ENCODE measurements around the gene COL8A2.
A peak's percentile ranks its signal among the peaks of the same experiment; 100 is the strongest.

Gene COL8A2

DNA sequence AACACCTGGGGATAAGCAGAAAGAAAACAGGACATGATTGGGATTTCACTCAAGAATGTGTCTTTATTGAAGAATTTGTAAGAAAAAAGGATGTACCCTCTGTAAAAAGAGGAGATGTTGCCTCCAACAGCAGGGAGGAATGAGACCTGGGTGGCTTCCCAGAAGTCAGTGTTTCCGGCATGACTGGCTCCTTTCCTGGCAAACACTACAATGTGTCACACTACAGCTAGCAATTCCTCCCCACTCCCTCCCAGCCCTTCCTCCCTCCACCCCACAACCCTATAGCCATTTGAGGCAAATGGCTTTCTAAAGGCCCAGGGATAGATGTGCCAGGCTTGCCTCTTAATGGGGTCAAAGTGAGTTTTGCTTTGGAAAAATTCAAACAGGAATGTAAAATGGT is 11.5 kb upstream of the COL8A2 start:
- DNase-seq (ENCODE audit: low read depth), result peak; percentile 90

DNA sequence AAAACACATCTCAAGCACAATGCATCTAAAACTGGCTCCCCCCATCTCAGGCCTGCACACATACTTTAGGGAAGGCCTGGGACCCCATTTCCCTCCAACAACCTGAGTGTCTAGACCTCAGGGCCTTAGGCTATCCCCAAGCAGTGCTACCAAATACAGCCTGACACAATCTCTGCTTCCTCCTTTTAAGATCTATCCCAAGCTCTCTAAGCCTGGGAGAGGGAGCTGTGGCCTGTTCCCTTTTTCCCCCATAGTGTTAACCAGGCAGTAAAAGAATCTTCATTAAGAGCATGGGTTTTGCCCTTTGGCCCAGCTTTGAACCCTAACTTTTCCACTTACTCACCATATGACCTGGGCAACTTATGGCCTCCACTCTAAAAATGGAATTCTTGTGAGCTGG is 10.8 kb upstream of the COL8A2 start:
- DNase-seq (ENCODE audit: low read depth), result no peak

DNA sequence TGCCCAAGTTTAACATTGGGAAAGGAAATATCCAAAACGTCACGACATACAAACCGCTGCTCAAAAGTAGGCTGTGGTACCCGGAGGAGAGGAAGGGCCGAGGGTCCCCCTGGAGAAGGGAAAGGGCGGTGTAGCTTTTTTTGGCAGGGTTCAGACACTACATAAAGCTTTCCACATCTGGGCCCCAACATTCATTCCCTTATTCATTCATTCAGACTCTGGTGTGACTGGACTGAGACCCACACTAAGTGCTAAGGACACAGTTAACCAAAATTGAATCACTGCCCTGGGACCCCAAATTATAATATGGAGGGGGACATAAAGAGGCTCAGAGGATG is 10.3 kb upstream of the COL8A2 start:
- peak; percentile 49 for DNase-seq (ENCODE audit: low read depth)

DNA sequence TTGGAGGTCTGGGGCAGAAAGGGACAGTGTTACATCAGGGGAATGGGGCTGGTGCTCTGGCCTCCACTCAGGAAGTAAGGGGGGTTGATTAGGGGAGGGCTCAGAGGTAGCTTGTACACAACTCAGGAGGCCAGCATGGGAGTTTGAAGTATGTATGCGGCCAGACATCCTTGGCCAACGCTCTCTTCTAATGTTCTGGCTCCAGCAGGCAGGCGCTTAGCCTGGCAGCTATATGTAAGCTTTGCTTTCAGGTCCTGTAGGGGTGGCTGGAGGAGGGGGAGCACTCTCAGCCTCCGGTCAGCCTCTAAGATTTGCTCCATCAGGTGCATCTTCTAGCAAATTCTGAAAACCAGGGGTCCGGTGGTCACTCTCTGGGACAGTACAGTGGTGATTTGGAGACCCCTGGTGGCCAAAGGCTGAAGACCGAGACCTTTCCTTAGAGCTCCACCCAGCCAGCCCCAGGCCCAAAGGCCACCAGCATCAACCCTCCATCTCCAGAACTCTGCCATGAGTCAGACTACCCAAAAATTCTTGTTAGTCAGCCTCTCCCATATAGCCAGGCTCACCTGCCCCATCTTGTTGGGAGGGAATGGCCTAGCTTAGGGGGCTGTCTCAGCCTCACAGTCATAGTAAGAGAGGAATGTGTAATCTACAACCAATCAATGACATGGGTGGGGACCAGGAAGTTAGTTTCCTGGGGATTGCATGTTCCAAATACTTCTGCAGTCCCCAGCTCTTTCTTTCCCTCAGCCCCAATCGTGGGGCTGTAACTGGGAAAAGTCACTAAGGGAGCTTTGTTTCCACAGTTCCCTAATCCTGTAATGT is 9.7 kb upstream of the COL8A2 start:
- DNase-seq (ENCODE audit: low read depth), result peak; percentile 36

DNA sequence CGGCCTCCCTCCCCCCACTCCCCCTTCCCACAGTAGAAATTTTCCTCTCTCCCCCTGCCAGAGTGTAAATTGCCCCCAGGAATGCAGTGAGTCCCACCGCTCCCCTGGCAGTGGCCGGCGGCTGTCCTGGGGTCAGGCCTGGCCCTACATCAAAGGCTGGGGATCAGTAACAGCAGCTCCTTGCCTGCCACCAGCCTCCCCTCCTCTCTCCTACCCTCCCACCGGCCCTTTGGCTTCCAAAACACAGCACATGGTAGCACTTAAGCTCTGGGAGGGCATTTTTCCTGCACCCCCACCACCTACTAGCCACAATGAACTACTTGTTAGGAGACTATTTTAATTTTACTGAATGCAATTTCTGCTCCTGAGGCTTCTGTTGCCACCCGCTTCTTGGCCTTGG is 9.0 kb upstream of the COL8A2 start:
- no peak for DNase-seq (ENCODE audit: low read depth)

DNA sequence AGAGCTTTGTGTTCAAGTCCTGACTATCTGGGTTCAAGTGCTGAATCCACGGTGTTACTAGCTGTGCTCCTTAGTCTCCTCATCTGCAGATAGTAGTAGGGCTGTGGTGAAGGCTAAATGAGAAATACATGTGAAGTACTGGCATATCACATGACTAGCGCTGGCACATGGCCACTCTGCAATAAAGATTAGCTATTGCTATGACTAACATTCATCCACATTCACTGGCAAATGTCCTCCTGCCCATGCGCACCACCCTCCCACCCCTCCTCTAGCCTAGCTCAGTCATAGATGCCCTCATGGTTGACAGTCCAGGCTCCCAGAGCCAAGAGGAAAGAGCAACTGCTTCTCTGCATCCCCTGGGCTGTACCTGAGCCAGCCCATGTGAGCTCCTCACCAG is 8.5 kb upstream of the COL8A2 start:
- peak; percentile 98 for DNase-seq (ENCODE audit: low read depth)

DNA sequence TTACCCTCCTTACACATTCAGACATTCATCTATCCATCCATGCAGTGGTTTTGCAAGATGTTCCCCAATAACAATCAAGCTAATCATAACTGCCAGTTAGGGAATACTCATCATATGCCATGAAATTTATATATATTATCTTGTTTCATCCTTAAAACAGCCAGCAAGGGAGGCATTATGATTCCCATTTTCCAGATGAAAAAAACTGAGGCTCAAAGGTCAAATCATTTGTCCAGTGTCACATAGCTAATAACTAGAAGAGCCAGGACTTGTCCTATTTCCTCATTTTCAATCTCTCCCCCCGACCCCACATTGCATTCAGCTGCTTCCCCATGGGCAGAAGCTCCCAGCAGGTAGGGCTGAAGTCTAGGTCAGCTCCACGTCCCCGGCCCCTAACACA is 7.0 kb upstream of the COL8A2 start:
- no peak for DNase-seq (ENCODE audit: low read depth)

DNA sequence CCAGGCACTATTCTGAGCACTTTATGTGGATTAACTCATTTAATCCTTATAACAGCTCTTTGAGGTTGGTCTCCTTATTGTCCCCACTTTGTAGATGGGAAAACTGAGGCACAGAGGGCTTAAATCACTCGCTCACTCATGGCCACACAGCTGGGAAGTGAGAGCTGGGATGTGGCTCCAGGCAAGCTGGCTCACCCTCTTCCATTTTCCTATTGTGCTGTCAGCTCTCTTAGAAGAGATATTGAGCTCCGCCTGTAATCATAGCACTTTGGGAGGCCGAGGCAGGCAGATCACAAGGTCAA is 3.8 kb upstream of the COL8A2 start:
- no peak for DNase-seq (ENCODE audit: low read depth)

DNA sequence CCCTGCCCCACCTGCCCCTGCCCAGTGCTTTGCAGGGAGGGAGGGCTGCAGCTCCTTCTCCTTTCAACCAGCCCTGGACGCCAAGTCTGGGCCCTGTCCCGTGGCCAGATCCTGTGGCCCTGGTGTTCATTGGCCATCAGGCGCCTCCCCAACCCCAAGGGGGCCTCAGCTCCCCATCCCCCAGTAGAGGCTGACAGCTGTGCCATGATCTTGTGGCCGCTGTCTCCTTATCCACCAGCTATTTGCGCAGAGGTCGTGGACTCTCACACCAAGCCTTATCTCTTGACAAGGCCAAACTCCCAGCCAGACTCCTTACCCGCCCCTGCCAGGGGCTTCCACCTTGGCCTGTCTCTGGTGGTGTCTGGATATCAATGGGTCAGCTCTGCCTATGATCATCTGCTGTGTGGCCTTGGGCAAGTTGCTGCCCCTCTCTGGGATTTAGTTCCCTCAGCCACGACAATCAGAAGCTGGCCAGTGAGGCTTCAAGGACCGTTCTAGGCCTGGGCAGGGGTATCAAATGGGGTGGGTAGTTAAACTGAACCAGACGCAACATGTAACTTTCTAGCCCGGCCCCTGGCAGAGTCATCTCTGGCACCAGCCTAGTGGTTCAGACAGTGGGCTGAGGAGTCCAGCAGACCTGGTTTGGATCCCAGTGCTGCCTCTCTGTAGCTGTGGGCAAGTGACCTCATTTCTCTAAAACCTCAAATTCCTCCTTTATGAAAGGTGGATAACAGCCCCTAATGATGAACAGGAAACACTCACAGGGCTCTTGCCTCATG is 3.3 kb upstream of the COL8A2 start:
- no peak for DNase-seq (ENCODE audit: low read depth)

DNA sequence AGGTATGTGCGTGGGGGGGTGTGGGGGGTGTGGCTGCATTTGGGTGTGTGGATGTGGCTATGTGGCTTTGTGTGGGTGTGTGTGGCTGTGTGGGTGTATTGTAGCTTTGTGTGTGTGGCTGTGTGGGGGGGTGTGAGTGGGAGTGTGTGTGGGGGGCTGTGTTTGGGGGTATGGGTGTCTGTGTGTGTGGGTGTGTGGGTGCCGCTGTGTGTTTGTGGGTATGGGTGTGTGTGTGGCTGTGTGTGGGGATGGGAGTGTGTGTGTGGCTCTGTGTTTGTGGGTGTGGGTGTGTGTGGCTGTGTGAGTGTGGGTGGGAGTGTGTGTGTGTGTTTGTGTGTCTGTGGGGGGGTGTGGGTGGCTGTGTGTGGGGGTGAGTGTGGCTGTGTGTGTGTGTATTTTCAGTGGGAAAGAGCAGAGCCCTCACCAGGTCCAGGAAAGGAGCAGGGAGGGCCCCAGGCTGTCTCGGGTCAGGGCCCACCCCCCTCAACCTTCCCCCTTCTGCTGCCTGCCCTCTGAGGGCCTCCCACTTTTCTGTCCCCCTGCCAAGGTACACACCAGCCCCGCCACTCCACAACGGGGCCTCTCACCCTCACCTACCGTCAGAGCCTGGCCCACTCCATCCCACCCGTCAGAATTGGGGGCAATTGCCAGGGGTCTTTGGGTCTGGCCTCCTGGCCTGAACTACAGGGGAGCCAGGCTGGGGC is 1.9 kb upstream of the COL8A2 start:
- DNase-seq (ENCODE audit: low read depth), result no peak

DNA sequence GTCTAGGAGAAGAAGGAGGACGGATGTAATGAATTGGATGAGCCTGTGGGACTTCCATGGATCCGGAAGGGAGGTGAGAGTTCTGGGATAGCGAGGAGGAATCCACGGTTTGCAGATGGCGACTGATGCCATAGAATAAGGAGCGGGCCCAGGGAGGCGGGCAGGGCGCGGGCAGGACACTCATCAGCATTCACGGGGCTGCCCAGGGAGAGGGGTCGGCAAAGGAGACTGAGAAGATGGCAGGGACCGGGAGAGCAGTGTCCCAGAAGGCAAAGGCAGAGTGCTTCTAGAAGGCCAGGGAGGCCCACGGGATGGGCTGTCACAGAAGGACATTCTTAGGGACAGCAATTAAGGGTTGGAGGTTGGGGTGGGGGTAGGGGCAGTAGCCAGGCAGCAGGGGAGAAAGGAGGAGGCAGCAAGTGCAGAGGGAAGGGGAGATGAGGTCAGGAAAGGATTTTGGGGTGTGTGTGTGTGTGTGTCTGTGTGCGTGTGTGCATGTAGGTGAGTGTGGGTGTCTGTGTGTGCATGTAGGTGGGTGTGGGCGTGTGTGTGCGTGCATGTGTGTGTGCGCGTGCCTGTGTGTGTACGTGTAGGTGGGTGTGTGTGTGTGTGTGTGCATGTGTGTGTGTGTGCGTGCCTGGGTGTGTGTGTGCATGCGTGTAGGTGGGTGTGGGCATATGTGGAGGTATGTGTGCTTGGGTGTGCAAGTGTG is 1.1 kb upstream of the COL8A2 start:
- DNase-seq (ENCODE audit: low read depth), result no peak

DNA sequence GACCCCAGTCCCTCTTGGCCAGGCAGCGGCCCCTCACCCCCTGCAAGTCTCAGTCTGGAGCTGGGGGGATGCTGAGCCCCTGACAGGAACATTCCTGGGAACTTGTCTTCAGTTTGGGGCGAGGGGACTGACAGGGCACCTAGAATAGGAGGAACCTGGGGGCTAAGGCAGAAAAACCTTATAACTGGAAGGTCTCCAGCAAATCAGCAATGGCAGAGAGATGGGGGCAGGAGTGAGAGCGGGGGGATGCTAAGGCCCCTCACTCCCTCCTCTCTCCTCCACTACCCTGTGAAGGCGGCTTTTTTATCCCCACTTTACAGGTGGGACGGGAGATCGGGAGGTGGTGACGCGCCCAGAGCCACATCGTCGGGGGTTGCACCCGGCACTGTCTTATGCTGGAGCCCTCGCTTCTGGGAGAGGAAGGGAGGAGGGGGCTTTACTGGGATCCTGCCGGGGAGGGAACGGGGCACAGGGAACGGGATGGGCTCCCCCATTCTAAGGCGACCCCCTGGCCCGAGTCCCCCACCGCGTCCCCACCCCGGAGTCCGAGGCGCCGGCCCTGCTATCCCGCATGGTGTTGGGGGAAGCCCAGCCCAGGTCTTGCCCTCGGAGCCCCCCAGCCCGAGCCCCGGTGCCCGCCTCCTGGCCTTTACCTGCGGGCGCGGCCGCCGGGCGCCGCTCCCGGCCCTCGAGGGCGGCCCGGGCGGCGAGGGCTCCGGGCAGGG is 456 bp downstream of the COL8A2 start:
- no peak for DNase-seq (ENCODE audit: low read depth)

DNA sequence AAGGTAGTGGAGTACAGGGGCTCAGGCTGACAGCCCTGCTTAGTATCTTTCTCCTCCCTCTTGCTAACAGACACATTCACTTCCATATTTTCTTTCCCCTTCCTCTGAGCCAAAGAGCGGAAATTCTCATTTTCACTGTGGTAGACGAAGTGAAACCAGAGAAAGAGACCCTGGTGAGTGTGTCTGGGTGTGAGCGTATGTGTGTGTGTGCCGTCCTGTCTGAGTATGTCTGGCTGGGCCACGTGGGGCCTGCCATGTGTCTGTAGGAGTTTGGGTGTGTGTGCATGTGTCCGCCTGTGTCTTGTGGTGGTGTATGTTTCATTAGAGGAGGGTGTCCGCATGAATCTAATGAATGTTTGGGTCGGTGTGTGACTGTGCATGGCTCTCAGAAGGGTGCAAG is 1.7 kb downstream of the COL8A2 start:
- no peak for DNase-seq (ENCODE audit: low read depth)

DNA sequence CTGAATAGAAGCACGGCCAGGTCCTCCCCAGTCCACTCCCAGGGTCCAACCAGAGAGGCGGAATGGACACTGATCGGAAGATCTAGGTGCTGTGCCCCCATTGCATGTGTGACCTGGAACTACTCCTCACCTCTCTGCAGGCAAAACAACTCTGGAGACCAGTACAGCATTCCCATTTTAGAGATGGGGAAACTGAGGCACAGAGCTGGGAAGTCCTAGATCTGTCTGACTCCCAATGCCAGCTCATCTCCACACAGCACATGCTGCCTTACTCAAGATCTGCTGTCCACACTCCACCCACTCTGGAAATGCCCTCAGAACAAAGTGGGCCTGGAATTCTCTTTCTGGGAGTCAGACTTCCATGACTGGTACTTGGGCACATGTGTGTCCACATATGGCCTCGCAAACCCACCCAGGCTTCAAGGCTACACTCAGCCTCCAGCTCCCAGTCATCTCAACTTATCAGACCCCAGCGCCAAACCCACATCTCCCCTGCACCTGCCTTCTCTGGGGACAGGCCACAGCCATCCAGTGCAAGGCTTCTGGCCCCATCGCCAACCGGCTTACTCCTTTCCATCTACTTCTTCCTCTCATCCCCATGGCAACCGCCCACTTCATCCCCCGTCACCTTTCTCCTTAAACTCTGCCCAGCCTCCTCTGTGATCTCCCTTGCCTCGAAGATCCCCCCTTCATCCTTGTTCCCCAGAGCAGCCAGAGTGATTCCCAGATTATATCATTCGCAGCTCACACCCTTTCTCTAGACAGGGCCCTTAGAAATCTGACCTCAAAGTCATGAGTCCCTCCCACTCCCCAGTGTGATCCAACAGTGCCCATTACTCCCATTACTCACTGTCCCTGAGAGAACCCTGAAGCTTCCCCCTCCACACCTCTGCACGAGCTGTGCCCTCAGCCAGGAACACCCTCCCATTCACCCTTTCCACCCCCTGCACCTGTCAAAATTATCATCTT is 2.7 kb downstream of the COL8A2 start:
- no peak for DNase-seq (ENCODE audit: low read depth)

DNA sequence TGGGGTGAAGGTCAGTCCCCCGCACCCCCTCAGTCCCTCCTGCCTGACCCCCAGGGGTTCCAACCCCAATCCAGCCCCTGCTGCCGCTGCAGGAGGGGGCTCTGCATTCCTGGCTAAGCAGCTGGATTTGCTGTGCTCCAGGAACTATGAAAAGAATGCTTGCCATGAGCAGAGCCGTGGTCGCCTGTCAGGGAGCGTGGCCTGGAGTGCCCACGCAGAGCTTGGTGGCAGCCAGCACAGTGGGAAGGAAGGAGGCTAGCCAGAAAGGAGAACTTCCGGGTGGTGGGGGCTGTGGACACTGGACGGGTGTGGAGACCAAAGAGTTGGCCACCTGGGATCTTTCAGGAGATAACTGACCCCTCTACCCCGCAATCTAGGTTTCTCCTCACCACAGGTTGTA is 5.6 kb downstream of the COL8A2 start:
- DNase-seq (ENCODE audit: low read depth), result no peak

DNA sequence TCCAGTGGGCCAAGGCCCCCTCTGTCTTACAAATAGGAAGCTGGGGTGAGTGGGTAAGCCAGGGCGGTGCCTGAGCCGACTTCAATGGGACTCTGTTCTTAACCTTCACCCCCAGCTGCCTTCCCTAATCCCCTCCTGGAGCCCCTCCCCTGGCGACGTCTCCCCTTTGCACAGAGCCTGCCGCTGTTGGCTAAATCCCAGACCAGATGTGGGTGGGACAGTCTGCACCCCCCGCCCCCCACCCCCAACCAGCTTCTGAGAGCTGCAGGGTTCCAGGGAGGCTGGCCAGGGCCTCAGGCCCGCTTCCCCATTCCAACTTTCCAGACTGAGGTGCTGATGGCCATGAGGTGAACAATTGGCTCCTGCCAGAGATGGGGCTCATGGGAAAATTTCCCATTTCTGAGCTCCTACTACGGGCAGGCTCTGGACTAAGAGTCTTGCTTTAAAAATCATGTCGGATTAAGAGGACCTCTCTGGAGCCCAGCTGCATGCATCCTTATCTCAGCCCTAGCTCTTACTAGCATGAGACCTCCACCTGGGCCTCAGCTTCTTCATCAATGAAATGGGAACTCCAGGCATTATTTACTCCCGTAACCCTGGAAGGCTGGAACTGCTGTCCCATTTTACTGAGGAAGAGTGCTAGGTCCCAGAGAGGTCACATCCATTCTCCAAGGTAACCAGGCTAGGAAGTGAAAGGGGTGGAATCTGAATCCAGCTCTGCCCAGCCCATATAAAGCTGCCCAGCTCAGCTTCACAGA is 6.4 kb downstream of the COL8A2 start:
- DNase-seq (ENCODE audit: low read depth), result no peak

DNA sequence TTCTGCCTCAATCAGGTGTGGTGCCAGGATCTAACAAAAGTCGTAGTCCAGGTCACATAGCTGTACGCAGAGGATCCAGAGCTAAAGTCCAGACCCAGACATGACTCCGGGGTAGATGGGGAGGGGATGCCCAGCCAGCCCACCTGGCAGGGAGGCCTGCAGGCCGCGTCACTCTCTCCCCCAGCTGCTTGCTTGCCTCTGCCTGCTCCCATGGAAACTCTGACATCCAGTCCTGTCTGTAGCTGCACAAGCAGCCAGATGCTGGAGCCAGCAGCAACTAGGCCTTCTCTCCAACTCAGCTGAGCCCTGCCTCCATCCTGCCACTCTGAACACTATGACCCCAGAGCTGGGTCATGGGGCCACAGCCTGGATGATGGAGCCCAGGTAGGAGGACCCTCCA is 8.1 kb downstream of the COL8A2 start:
- DNase-seq (ENCODE audit: low read depth), result no peak

DNA sequence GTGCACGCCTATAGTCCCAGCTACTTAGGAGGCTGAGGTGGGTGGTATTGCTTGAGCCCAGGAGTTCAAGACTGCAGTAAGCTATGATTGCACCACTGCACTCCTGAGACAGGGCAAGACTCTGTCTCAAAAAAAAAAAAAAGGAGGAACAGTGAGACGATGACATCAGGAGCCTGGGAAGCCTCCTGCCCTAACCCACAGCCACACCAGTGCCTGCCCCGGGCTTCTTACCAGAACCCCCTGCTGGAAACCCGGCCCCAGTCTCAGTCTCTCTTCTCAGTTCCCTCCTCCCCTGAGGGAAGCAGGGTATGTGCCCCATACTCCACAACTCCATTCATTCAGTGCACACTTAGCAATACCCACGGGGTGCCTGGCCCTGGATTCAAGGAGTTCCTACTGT is 9.1 kb downstream of the COL8A2 start:
- no peak for DNase-seq (ENCODE audit: low read depth)

DNA sequence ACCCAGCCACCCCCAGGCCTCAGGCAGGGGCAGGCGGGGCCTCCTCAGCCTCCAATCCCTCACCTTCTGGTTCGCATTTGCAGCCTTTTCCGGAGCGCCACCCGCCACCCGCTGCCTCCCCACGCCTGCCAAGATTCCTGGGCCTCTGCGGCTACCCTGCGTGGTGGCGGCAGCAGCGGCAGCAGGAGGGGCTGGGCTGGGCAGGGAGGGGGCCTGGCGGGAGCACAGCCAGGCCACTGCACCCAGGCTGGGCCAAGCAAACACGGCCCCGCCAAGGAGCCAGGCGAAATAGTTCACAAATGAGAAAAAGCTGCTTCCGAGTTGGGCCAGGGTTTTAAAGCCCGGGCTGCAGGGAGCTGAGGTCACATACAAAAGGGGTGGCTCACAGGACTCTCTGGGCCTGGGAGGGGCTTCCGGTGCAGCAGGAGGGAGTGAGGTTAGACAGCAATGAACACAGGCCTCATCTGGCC is 9.8 kb downstream of the COL8A2 start:
- no peak for DNase-seq (ENCODE audit: low read depth)

DNA sequence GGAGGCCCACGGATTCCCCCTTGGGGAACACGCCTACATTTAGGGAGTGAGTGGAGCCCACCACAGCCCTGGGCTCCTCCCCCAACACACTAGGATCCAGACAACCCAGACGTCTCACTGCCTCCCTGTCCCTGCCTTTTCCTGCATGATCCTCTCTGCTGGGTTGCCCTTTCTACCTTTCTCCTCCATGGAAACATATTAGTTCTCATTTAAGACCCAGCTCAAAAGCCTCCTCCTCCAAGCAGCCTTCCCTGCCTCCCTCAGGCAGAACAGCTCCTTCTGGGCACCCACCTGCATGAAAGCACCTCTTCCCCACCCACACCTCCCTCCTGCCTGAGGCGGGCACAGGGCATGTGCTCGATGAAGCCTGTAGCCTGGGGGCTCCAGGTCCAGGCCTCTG is 10.7 kb downstream of the COL8A2 start:
- no peak for DNase-seq (ENCODE audit: low read depth)

Data from stromal cell of bone marrow (primary cell).